ENCODE measurements around the gene CACNA2D4.
"Not testable (repeated sequence)": the region's sequence is repeated elsewhere in the genome, so short reads cannot be mapped to it uniquely, and the experiment has no call there.

The CACNA2D4 gene

DNA sequence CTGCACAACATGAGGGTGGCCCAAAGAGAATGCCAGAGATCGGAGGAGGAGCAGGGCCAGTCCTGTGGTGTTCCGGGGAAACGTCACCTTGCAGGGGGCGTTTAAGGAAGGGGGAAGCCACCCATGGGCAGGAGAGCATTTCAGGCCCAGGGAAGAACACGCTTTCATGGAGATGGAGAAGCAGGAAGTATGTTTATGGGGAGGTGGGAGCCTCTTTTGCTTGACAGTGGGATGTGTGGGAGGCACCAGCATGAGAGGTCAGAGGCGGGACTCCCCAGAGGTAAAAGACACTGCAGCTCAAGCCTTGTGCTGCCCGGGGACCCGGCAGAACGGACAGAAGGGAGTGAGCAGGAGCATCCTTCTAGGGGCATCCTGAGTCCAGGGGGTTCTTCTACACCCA, 99.4 kb downstream of the CACNA2D4 start:
- TF ChIP-seq, protein P1, sequence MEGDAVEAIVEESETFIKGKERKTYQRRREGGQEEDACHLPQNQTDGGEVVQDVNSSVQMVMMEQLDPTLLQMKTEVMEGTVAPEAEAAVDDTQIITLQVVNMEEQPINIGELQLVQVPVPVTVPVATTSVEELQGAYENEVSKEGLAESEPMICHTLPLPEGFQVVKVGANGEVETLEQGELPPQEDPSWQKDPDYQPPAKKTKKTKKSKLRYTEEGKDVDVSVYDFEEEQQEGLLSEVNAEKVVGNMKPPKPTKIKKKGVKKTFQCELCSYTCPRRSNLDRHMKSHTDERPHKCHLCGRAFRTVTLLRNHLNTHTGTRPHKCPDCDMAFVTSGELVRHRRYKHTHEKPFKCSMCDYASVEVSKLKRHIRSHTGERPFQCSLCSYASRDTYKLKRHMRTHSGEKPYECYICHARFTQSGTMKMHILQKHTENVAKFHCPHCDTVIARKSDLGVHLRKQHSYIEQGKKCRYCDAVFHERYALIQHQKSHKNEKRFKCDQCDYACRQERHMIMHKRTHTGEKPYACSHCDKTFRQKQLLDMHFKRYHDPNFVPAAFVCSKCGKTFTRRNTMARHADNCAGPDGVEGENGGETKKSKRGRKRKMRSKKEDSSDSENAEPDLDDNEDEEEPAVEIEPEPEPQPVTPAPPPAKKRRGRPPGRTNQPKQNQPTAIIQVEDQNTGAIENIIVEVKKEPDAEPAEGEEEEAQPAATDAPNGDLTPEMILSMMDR (IDR thresholded peaks at IDR 0.05; ENCODE audit: insufficient read depth, missing control alignments): no peak
- DNase-seq (ENCODE audit: insufficient read length, low spot score): no peak
- FAIRE-seq: no peak

- not testable (repeated sequence) for DNase-seq (ENCODE audit: insufficient read length, low spot score); FAIRE-seq
Measured at GRCh38 chr12:1817928-1818327, 100.5 kb downstream of the CACNA2D4 start.

- DNase-seq (ENCODE audit: insufficient read length, low spot score): no peak
- TF ChIP-seq, protein P1 (IDR thresholded peaks at IDR 0.05; ENCODE audit: insufficient read depth, missing control alignments): no peak
- no peak for FAIRE-seq
Measured at GRCh38 chr12:1816730-1817348, 101.6 kb downstream of the CACNA2D4 start.

- no peak for DNase-seq (ENCODE audit: insufficient read length, low spot score)
- TF ChIP-seq, protein P1 (IDR thresholded peaks at IDR 0.05; ENCODE audit: insufficient read depth, missing control alignments): no peak
- FAIRE-seq: no peak
Measured at GRCh38 chr12:1815814-1816729, 102.4 kb downstream of the CACNA2D4 start.

GRCh38 chr12:1815108-1815507, 103.3 kb downstream of the CACNA2D4 start:
- FAIRE-seq (no peak), DNase-seq (ENCODE audit: insufficient read length, low spot score) (no peak)
- TF ChIP-seq, protein P1 (IDR thresholded peaks at IDR 0.05; ENCODE audit: insufficient read depth, missing control alignments): no peak

DNA sequence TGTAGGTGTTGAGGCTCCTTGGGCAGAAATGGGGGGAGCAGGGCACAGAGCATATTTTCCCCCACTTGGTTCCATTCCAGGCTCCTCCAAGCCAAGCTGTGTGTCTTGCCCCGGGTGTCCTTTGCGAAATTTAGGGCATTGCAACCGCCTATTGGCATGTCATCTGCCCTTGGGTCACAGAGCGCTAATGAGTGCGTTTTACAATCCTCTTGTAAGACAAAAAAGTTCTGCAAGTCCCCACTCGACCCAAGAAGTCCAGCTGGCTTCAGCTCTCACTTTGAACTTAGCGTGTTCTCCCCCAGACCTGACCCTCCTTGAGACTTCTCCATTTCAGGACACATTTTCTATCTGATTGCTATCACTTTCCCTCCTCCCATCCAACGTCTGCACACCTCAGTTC, 104.2 kb downstream of the CACNA2D4 start:
- DNase-seq (ENCODE audit: insufficient read length, low spot score) (no peak), FAIRE-seq (no peak)
- TF ChIP-seq, protein P1 (IDR thresholded peaks at IDR 0.05; ENCODE audit: insufficient read depth, missing control alignments): no peak

DNA sequence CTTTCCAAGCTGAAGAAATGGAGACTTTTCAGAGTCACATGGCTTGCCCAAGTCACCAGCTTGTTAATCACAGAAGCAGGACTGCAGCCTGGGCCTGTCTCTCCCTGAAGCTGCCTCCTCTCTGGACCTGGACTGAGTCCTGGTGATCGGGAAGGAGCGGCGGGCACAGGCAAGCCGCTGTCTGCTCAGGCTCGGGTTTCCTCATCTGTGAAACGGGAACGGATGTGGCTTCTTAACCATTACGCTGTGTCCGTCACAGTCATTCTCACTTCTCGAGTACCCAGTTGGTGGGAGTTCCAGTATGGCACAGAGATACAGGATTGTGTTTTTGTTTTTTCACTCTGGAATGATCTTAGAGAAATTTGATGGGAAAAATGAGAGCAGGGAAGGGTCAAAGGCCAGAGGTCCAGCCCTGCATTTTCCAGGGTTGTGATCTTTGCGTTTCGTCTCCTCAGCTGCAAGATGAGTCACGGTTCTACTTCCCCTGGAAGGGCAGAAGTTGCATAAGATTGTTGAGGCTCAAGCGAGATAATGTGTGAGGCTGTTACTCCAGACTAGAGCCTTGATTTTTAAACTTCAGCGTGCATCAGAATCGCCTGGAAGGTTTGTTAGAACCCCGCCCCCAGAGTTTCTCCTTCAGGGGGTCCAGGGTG, 105.7 kb downstream of the CACNA2D4 start:
- TF ChIP-seq, protein P1 (IDR thresholded peaks at IDR 0.05; ENCODE audit: insufficient read depth, missing control alignments): no peak
- DNase-seq (ENCODE audit: insufficient read length, low spot score) (no peak), FAIRE-seq (no peak)
